ENCODE results near the gene FRYL.
"Not testable (repeated sequence)": the region's sequence is repeated elsewhere in the genome, so short reads cannot be mapped to it uniquely, and the experiment has no call there.

The FRYL gene

GRCh38 chr4:48649505-48649904 lies 130.6 kb downstream of the FRYL start:
- no peak for TF ChIP-seq Cebpa-rat (IDR thresholded peaks at IDR 0.05)

GRCh38 chr4:48645225-48645794 lies 134.8 kb downstream of the FRYL start:
- Histone ChIP-seq H3K4me1 (no peaks in the 10 kb centered on the region), H3K9ac (no peak overlapping the region), H3K4me3 (no peak overlapping the region), H3K36me3 (peaks cover 8% of the 10 kb centered on the region; the same call in 1 of the 2 replicates), H3K4me2 (no peak overlapping the region), H3K27ac (no peak overlapping the region), H3K9me3 (no peaks in the 10 kb centered on the region), H3K27me3 (no peaks in the 10 kb centered on the region), H4K20me1 (peaks cover 56% of the 10 kb centered on the region)
- no peak for TF ChIP-seq Cebpa-rat (IDR thresholded peaks at IDR 0.05)

More at GRCh38 chr4:48649505-48649904, 130.6 kb downstream of the FRYL start:
- H3K27me3 ChIP-seq, result no peaks in the 10 kb centered on the region
- no peaks in the 10 kb centered on the region for H3K4me1 ChIP-seq
- H3K9ac ChIP-seq, result no peak overlapping the region
- H4K20me1 ChIP-seq, result peaks cover 57% of the 10 kb centered on the region
- no peak overlapping the region for H3K4me2 ChIP-seq
- H3K4me3 ChIP-seq, result no peak overlapping the region
- H3K27ac ChIP-seq, result no peak overlapping the region
- peaks cover 31% of the 10 kb centered on the region for H3K36me3 ChIP-seq
- no peaks in the 10 kb centered on the region for H3K9me3 ChIP-seq

GRCh38 chr4:48642421-48643374 lies 137.4 kb downstream of the FRYL start:
- Histone ChIP-seq H3K27ac (no peak overlapping the region), H4K20me1 (peaks cover 57% of the 10 kb centered on the region), H3K36me3 (0 out of 2 replicates have a peak, but pooled peaks cover 7% of the 10 kb centered on the region), H3K9ac (no peak overlapping the region), H3K9me3 (no peaks in the 10 kb centered on the region; the same call in 1 of the 2 replicates), H3K4me2 (no peak overlapping the region), H3K4me3 (no peak overlapping the region), H3K27me3 (no peaks in the 10 kb centered on the region), H3K4me1 (no peaks in the 10 kb centered on the region)
- no peak for TF ChIP-seq Cebpa-rat (IDR thresholded peaks at IDR 0.05)

- Histone ChIP-seq H3K4me2 (no peak overlapping the region), H3K27me3 (no peaks in the 10 kb centered on the region), H3K36me3 (no peaks in the 10 kb centered on the region), H4K20me1 (peaks cover 44% of the 10 kb centered on the region), H3K4me3 (no peak overlapping the region), H3K9ac (no peak overlapping the region), H3K9me3 (no peaks in the 10 kb centered on the region; the same call in 1 of the 2 replicates), H3K27ac (no peak overlapping the region), H3K4me1 (no peaks in the 10 kb centered on the region)
- TF ChIP-seq Cebpa-rat (IDR thresholded peaks at IDR 0.05), result no peak
Observed at GRCh38 chr4:48641401-48641800, 138.7 kb downstream of the FRYL start.

GRCh38 chr4:48640699-48641098 lies 139.4 kb downstream of the FRYL start:
- H3K27me3 ChIP-seq, result no peaks in the 10 kb centered on the region
- no peaks in the 10 kb centered on the region for H3K36me3 ChIP-seq
- no peak overlapping the region for H3K4me3 ChIP-seq
- no peaks in the 10 kb centered on the region for H3K4me1 ChIP-seq
- H3K4me2 ChIP-seq, result no peak overlapping the region
- no peak overlapping the region for H3K9ac ChIP-seq
- H3K27ac ChIP-seq, result no peak overlapping the region
- TF ChIP-seq Cebpa-rat (IDR thresholded peaks at IDR 0.05), result no peak
- peaks cover 42% of the 10 kb centered on the region for H4K20me1 ChIP-seq
- no peaks in the 10 kb centered on the region; the same call in 1 of the 2 replicates for H3K9me3 ChIP-seq

- no peak overlapping the region for H3K27ac ChIP-seq
- peaks cover 4% of the 10 kb centered on the region for H3K36me3 ChIP-seq
- H4K20me1 ChIP-seq, result peaks cover 42% of the 10 kb centered on the region
- no peaks in the 10 kb centered on the region; the same call in 1 of the 2 replicates for H3K9me3 ChIP-seq
- no peaks in the 10 kb centered on the region for H3K27me3 ChIP-seq
- H3K9ac ChIP-seq, result no peak overlapping the region
- no peak for TF ChIP-seq Cebpa-rat (IDR thresholded peaks at IDR 0.05)
- no peak overlapping the region for H3K4me3 ChIP-seq
- no peak overlapping the region for H3K4me2 ChIP-seq
- no peaks in the 10 kb centered on the region for H3K4me1 ChIP-seq
Observed at GRCh38 chr4:48640225-48640624, 139.9 kb downstream of the FRYL start.

GRCh38 chr4:48639807-48640206 lies 140.3 kb downstream of the FRYL start:
- Histone ChIP-seq H3K4me3 (no peak overlapping the region), H3K4me1 (no peaks in the 10 kb centered on the region), H3K27ac (no peak overlapping the region), H3K9me3 (no peaks in the 10 kb centered on the region; the same call in 1 of the 2 replicates), H3K4me2 (no peak overlapping the region), H4K20me1 (peaks cover 44% of the 10 kb centered on the region), H3K27me3 (no peaks in the 10 kb centered on the region), H3K9ac (no peak overlapping the region), H3K36me3 (peaks cover 8% of the 10 kb centered on the region)
- no peak for TF ChIP-seq Cebpa-rat (IDR thresholded peaks at IDR 0.05)

- H3K27me3 ChIP-seq, H3K9me3 ChIP-seq, H3K27ac ChIP-seq, H3K4me3 ChIP-seq, H3K4me2 ChIP-seq, H3K9ac ChIP-seq, H3K4me1 ChIP-seq: not testable (repeated sequence)
- H3K36me3 ChIP-seq, result peaks cover 18% of the 10 kb centered on the region
- H4K20me1 ChIP-seq, result peaks cover 47% of the 10 kb centered on the region
Observed at GRCh38 chr4:48638586-48638985, 141.5 kb downstream of the FRYL start.

GRCh38 chr4:48636911-48637310 lies 143.2 kb downstream of the FRYL start:
- Histone ChIP-seq H4K20me1 (peaks cover 37% of the 10 kb centered on the region; the same call in 1 of the 2 replicates), H3K27ac (no peak overlapping the region)

GRCh38 chr4:48635980-48636379 lies 144.1 kb downstream of the FRYL start:
- no peak overlapping the region for H3K4me3 ChIP-seq
- no peaks in the 10 kb centered on the region; the same call in 1 of the 2 replicates for H3K9me3 ChIP-seq
- H3K9ac ChIP-seq, result no peak overlapping the region
- H3K36me3 ChIP-seq, result peaks cover 28% of the 10 kb centered on the region
- H3K27ac ChIP-seq, result no peak overlapping the region
- H3K4me1 ChIP-seq, result no peaks in the 10 kb centered on the region
- H3K27me3 ChIP-seq, result no peaks in the 10 kb centered on the region
- H3K4me2 ChIP-seq, result no peak overlapping the region
- TF ChIP-seq Cebpa-rat (IDR thresholded peaks at IDR 0.05), result no peak
- peaks cover 29% of the 10 kb centered on the region; the same call in 1 of the 2 replicates for H4K20me1 ChIP-seq

More at GRCh38 chr4:48636911-48637310, 143.2 kb downstream of the FRYL start:
- Histone ChIP-seq H3K9ac (no peak overlapping the region), H3K4me1 (no peaks in the 10 kb centered on the region), H3K27me3 (no peaks in the 10 kb centered on the region), H3K9me3 (no peaks in the 10 kb centered on the region; the same call in 1 of the 2 replicates), H3K4me3 (no peak overlapping the region), H3K36me3 (peaks cover 24% of the 10 kb centered on the region), H3K4me2 (no peak overlapping the region)
- no peak for TF ChIP-seq Cebpa-rat (IDR thresholded peaks at IDR 0.05)
